Kidney (tissue), 14 donors: ENCODE measurements around the gene RGS14. TPM values are rescaled to one million over a fixed set of nuclear protein-coding genes. Genes with fewer than 3 reads are reported as not detected.
"Not testable (repeated sequence)": the region's sequence is repeated elsewhere in the genome, so short reads cannot be mapped to it uniquely, and the experiment has no call there.

ENCODE experiments used
- DNase-seq, 5 donors: peaks; one replicate each; pipeline ENCODE4 v3.0.0-alpha.2; 2013 to 2020
- FAIRE-seq: peaks from 2 replicates; lab custom pipeline; 2012; peaks lifted over from hg19 to GRCh38; lab: Jason Lieb, UNC
- H3K27ac ChIP-seq, 2 donors: one replicate each; pipeline ENCODE4 v1.7.0; 2013; ENCODE audit warnings: low read depth in 2 of 2, low read length in 2 of 2, inconsistent platforms in 1 of 2
- H3K27me3 ChIP-seq: one replicate; pipeline ENCODE4 v1.7.1; 2013; ENCODE audit warnings: low read length, inconsistent platforms; ENCODE audit not compliant: control insufficient read depth, insufficient read depth
- H3K36me3 ChIP-seq, 3 donors: one replicate each; pipeline versions ENCODE4 v1.7.0 to v1.7.1; 2013; ENCODE audit warnings: low read length in 3 of 3, control low read depth in 1 of 3, inconsistent platforms in 1 of 3; ENCODE audit not compliant: insufficient read depth in 3 of 3, control insufficient read depth in 2 of 3
- H3K4me1 ChIP-seq, 3 donors: one replicate each; pipeline versions ENCODE4 v1.7.0 to v1.7.1; 2013; ENCODE audit warnings: low read length in 3 of 3, inconsistent platforms in 1 of 3, low read depth in 1 of 3; ENCODE audit not compliant: control insufficient read depth in 2 of 3, insufficient read depth in 2 of 3
- H3K4me3 ChIP-seq, 3 donors: one replicate each; pipeline versions ENCODE4 v1.7.0 to v1.8.1; 2013; ENCODE audit warnings: low read length in 3 of 3, control low read depth in 1 of 3, inconsistent platforms in 1 of 3
- H3K9ac ChIP-seq, 3 donors: one replicate each; pipeline versions ENCODE4 v1.7.0 to v1.7.1; 2013; ENCODE audit warnings: low read length in 3 of 3, control low read depth in 1 of 3, inconsistent platforms in 1 of 3
- H3K9me3 ChIP-seq, 3 donors: one replicate each; pipeline versions ENCODE4 v1.7.0 to v1.7.1; 2013; ENCODE audit warnings: low read length in 3 of 3, control low read depth in 1 of 3, inconsistent platforms in 1 of 3; ENCODE audit not compliant: control insufficient read depth in 2 of 3, insufficient read depth in 1 of 3
- CTCF ChIP-seq: IDR thresholded peaks from 3 replicates; pipeline ENCODE4 v1.5.1; 2012; ENCODE audit warnings: mild to moderate bottlenecking, moderate library complexity, borderline replicate concordance; ENCODE audit not compliant: insufficient read depth; ENCODE audit errors: extremely low read depth
- intact Hi-C: fragments of 100-400 bp; cut with DNase I; formaldehyde crosslinking; loops from one replicate; pipeline ENCODE4 v1.11.1; 2022
- polyA plus RNA-seq: library from polyadenylated mRNA; stranded (reverse); fragments of 350-450 nt; fragmentation: Illumina TruSeq; extraction: RNeasy Lipid Tissue Mini Kit (QIAGEN cat#74804); gene quantifications from one replicate; pipeline ENCODE4 v1.2.3, GENCODE V29; 2014; ENCODE audit warnings: low read depth, low replicate concordance; ENCODE audit not compliant: insufficient read depth
- total RNA-seq: library from RNA; stranded (reverse); fragmentation: NEBNext Ultra II Directional; extraction: Animal tissue kit (Norgen Biotek cat#: 25700); gene quantifications from one replicate; pipeline ENCODE4 v1.2.1, GENCODE V29; 2021
- donor health status: control.
- donor health status: control.
- donor health status: control.
- donor health status: control.
- donor health status: control.
- donor health status: DM: yes; HTN: yes; CAD: no.
- donor health status: Normal renal cell carcinoma (clear cell type).

RGS14 gene
- total and polyA plus RNA-seq, 2 donors from 2014 or later, result 28.4 to 56.3 TPM

- H3K4me3 ChIP-seq, result no peak overlapping the region
- DNase-seq (peak in 1 of 5 donors; percentile 72), FAIRE-seq (no peak)
- intact Hi-C loops, result no loop called here
- H3K4me1 ChIP-seq, result peaks cover 0 to 3% (median 0%) of the 10 kb centered on the region in 3 donors
- no peak for TF ChIP-seq CTCF
- no peaks in the 10 kb centered on the region for H3K27me3 ChIP-seq
- no peak overlapping the region for H3K27ac ChIP-seq
- no peaks in the 10 kb centered on the region for H3K9me3 ChIP-seq
- peaks cover 2 to 57% (median 35%) of the 10 kb centered on the region in 3 donors for H3K36me3 ChIP-seq
- no peak overlapping the region for H3K9ac ChIP-seq
These were observed 20.9 kb upstream of the RGS14 start for GRCh38 chr5:177336603-177337494.

- peaks cover 2 to 50% (median 32%) of the 10 kb centered on the region in 3 donors for H3K36me3 ChIP-seq
- no peaks in the 10 kb centered on the region for H3K9me3 ChIP-seq
These were observed 19.2 kb upstream of the RGS14 start for GRCh38 chr5:177338251-177339106.

GRCh38 chr5:177339107-177339638 lies 18.6 kb upstream of the RGS14 start:
- peak in 1 of 5 donors; percentile 55 for DNase-seq
- no peak for TF ChIP-seq CTCF
- peaks cover 0 to 3% (median 0%) of the 10 kb centered on the region in 3 donors for H3K4me1 ChIP-seq
- no peaks in the 10 kb centered on the region for H3K27me3 ChIP-seq
- no peak for FAIRE-seq
- no peak overlapping the region for H3K4me3 ChIP-seq
- no peak overlapping the region for H3K9ac ChIP-seq
- intact Hi-C loops, result no loop called here
- peaks cover 2 to 43% (median 26%) of the 10 kb centered on the region in 3 donors for H3K36me3 ChIP-seq
- H3K9me3 ChIP-seq, result no peaks in the 10 kb centered on the region
- H3K27ac ChIP-seq, result no peak overlapping the region

More at GRCh38 chr5:177338251-177339106, 19.2 kb upstream of the RGS14 start:
- intact Hi-C loops, result no loop called here
- Histone ChIP-seq H3K27me3 (no peaks in the 10 kb centered on the region), H3K27ac (no peak overlapping the region), H3K4me1 (peaks cover 0 to 3% (median 0%) of the 10 kb centered on the region in 3 donors), H3K9ac (no peak overlapping the region), H3K4me3 (no peak overlapping the region)
- peak in 1 of 5 donors; percentile 59 for DNase-seq
- TF ChIP-seq CTCF, result no peak
- FAIRE-seq, result no peak

GRCh38 chr5:177343000-177343399 lies 14.7 kb upstream of the RGS14 start:
- H3K9ac ChIP-seq, FAIRE-seq, H3K4me1 ChIP-seq, H3K4me3 ChIP-seq, H3K27me3 ChIP-seq, H3K9me3 ChIP-seq, intact Hi-C loops, H3K27ac ChIP-seq: not testable (repeated sequence)
- peaks cover 2 to 15% (median 7%) of the 10 kb centered on the region in 3 donors for H3K36me3 ChIP-seq
- DNase-seq, result peak in 1 of 5 donors; percentile 19
